Medulla oblongata (tissue), 1 donor: ENCODE data around the gene SMIM7.
"Not testable (repeated sequence)": the region's sequence is repeated elsewhere in the genome, so short reads cannot be mapped to it uniquely, and the experiment has no call there.

Source experiments
- DNase-seq: peaks from one replicate; pipeline ENCODE4 v3.0.0-alpha.2; 2015; ENCODE audit errors: extremely low spot score

Gene SMIM7

DNA sequence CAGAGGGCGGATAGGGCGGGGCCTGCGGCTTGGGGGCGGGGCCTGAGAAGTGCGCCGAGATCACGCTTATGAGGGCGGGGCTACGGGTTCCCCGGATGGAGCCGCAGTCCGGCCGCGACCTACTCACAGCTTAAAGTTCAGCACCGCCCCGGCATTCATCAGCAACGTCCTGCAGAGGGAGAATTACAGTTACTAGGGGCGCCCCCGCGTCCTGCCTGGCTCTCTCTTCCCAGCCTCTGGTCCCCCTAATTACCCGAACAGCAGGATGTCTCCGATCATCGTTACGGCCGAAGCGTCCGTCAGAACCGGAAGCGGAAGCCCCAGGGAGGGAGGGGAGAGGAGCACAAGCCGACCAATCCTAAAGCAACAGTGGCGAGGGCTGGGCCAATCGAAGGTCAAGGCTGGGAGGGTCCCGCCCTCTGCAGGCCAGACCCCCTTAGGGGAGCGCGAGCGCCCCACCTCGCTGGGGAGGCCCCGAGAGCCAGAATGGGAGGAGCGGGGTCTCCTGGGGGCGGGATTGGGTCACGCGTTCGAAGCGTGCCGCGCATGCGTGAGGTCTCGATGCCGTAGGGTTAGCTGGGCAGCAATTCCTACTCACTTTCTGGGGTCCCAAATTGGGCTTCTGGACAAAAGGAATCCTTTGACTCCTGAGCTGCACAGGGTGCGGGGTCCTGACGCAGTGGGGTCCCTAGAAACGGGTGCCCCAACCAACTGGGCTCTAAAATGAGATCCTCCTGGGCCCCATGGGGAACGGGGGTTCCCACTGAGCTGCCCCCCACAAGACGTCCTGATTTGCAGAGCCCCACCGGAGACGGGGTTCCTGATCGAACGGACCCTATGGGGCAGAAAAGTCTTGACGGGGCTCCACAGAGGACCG, at the start of gene SMIM7:
Gene SMIM7 (minus strand): TSS at position 313 of the 877 bp plus-strand sequence. CDS start 34 bp downstream, at position 279.
- peak; percentile 99 for DNase-seq

DNA sequence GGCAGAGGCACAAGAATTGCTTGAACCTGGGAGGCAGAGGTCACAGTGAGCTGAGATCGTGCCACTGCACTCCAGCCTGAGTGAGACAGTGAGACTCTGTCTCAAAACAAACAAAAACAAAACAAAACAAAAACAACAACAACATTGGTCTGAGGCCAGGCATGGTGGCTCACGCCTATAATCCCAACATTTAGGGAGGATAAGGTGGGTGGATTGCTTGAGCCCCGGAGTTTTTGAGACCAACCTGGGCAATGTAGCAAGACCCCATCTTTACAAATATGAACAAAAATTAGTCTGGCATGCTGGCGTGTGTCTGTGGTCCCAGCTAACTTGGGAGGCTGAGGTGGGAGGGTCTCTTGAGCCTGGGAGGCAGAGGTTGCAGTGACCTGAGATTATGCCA, 43.7 kb upstream of the SMIM7 start:
- DNase-seq = no peak

- DNase-seq = no peak
These were observed 42.2 kb upstream of the SMIM7 start for GRCh38 chr19:16702123-16702522.

DNA sequence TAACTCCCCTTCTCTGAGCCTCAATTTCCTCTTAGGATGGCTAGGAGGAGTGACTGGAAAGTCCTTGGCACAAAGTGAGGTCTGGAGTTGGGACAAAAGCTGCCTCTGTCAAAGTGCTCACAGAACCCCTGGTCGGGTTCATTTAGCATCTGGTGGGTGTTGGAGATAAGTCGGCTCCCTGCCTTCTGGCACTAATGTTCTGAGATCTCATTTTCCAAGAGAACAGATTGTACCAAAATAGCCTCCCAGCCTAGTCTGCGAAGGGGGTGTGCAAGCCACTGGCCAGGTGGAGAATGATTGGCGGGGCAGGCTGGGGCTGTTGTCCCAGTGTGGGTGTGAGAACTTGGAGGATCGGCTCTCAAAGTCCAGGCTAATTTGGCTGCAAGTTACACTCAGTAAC, 39.0 kb upstream of the SMIM7 start:
- no peak for DNase-seq

DNA sequence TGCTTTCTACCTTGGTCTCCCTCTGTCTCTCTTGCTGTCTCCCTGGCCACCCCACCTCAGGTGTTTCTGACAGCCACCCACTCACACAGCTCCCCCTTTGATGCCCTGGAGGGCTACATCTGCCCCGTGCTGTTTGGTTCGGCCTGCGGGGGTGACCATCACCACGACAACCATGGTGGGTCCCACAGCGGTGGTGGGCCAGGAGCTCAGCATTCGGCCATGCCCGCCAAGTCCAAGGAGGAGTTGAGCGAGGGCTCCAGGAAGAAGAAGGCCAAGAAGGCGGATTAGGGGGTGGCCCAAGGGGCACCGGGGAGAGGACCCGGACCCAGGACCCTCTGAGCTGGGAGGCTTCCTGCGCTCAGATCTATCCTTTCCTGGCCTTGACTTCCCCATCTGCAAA, 28.1 kb upstream of the SMIM7 start:
- DNase-seq = no peak

DNA sequence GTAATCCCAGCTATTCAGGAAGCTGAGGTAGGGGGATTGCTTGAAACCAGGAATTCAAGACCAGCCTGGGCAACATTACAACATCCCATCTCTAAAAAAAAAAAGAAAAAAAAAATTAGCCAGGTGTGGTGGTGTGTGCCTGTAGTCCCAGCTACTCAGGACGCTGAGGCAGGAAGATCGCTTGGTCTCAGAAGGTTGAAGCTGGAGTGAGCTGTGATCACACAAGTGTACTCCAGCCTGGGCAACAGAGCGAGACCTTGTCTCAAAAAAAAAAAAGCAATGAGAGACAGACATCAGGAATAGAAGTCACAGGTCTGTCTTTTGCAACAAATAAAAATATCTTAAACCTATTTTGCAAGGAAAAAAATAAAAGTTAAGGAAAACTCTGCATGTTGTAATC, 24.3 kb upstream of the SMIM7 start:
- DNase-seq = no peak

GRCh38 chr19:16682539-16682938, 22.6 kb upstream of the SMIM7 start:
- DNase-seq = no peak

- no peak for DNase-seq
These were observed 19.9 kb upstream of the SMIM7 start for GRCh38 chr19:16679811-16680210.

DNA sequence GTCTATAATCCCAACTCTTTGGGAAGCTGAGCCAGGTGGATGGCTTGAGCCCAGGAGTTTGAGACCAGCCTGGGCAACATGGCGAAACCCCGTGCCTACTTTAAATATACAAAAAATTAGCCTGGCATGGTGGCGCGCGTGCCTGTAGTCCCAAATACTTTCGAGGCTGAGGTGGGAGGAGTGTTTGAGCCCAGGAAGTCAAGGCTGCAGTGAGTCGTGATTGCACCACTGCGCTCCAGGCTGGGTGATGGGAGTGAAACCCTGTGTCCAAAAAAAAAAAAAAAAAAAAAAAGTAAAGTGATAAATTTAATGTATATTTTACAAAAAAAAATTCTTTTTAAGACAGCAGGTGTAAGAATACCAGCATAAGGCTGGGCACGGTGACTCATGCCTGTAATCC, 18.6 kb upstream of the SMIM7 start:
- no peak for DNase-seq

DNA sequence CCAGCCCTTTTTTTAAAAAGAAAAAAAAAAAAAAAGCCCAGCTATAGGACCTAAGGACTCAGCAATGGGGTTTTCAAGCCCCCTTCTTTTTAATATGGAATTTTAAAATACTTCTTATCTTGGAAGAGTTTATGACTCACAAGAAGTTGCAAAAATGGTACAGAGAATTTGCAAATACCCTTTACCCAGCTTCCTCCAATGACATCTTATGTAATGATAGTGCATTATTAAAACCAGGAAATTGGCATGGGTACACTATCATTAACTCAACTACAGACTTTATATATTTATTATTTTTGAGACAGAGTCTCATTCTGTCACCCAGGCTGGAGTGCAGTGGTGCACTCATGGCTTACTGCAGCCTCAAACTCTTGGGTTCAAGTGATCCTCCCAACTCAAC, 17.1 kb upstream of the SMIM7 start:
- no peak for DNase-seq

- no peak for DNase-seq
These were observed 16.3 kb upstream of the SMIM7 start for GRCh38 chr19:16676101-16676798.

GRCh38 chr19:16673839-16674238, 13.9 kb upstream of the SMIM7 start:
- DNase-seq = not testable (repeated sequence)

DNA sequence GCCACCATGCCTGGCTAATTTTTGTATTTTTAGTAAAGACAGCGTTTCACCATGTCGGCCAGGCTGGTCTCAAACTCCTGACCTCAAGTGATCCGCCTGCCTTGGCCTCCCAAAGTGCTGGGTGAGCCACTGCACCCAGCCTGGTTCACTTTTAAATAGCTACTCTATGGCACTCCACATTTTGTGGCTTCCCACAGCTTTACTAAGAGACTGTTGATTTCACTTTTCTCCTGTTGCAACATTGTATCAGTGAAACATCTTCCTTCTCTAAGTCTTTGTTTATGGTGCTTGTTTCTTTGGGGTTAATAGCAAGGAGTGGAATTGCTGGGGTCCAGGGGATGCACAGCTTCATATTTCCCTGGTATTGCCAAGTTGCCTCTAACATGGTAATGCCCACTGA, 13.3 kb upstream of the SMIM7 start:
- no peak for DNase-seq

- no peak for DNase-seq
These were observed 11.8 kb upstream of the SMIM7 start for GRCh38 chr19:16671652-16672274.

DNA sequence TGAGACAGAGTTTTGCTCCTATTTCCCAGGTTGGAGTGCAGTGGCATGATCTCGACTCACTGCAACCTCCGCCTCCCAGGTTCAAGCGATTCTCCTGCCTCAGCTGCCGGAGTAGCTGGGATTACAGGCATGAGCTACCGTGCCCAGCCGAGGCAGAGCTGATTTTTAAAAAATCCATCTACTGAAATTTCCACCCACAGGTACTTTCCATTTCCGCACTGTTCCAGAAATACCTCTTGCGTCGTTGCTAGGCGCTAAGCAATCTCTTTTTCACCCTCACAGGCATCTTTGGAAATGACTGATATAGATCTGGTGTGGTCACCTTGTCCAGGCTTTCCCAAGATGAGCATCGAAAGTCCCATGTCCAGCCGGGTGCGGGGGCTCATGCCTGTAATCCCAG, 10.3 kb upstream of the SMIM7 start:
- DNase-seq = no peak

- not testable (repeated sequence) for DNase-seq
These were observed 8.8 kb upstream of the SMIM7 start for GRCh38 chr19:16668702-16669101.

DNA sequence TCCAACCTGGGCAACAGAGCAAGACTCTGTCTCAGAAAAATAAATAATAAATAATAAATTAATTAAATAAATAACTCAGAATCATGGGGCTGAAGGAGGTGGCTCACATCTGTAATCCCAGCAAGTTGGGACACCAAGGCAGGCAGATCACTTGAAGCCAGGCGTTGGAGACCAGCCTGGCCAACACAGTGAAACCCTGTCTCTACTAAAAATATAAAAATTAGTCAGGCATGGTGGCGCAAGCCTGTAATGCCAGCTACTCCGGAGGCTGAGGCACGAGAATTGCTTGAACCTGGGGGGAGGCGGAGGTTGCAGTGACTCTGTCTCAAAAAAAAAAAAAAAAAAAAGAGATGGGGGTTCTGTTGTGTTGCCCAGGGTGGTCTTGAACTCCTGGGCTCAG, 8.2 kb upstream of the SMIM7 start:
- no peak for DNase-seq

- peak; percentile 27 for DNase-seq
These were observed 1.6 kb upstream of the SMIM7 start for GRCh38 chr19:16661480-16662034.

DNA sequence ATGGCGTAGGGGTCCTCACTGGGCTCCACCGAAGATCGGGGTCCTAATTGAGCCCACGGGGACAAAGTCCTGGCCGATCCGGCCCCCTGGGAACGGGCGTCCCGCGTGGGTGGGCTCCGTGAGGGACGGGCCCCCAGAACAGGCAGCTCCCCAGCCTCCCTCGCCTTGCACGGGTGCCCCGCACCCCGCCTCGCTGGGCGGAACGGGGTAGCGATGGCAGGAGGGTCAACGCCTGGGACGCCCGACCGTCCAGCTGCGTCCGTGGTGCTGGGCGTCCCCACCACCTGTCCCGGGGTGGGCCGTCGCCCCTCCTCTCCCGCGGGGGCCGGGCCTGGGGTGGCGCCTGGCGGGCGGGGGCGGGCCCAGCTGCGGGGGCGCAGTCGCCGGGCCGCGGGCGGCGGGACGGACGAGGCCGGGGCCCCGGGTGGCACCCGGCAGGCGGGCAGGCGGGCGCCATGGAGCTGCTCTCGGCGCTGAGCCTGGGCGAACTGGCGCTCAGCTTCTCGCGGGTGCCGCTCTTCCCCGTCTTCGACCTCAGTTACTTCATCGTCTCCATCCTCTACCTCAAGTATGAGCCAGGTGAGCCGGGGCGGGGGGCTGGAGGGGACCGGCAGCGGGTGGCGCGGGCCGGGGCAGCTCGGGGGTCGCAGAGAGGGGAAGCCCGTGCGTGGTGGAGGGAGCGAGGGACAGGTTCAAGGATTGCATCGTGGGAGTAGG, 977 bp upstream of the SMIM7 start, which contains the start of gene TMEM38A:
Gene TMEM38A (plus strand): TSS at position 377 of the 717 bp plus-strand sequence. CDS start 79 bp downstream, at position 456.
- peak; percentile 27 for DNase-seq

- no peak for DNase-seq
These were observed 496 bp downstream of the SMIM7 start for GRCh38 chr19:16659464-16659831.

DNA sequence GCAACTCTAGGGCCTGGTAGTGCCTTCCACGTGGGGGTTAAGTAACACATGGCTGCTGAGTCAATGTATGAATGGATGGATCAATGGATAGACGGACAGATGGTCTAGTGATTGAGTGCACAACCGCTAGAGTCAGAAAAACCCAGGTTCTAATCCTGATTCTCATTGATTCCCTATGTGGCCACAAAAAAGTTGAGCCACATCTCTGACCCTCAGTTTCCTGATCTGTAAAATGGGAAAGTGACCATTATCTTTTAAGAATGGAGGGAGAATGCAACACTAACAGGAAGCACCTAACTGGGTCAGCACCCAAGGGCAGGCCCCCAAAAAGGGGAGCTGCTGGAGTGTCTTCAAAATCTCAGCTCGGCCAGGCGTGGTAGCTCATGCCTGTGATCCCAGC, 2.6 kb downstream of the SMIM7 start:
- DNase-seq = no peak

GRCh38 chr19:16655727-16656126, 4.2 kb downstream of the SMIM7 start:
- no peak for DNase-seq
